K562 (cell line): ENCODE data around the gene RBM3. TPM values are rescaled to one million over a fixed set of nuclear protein-coding genes. Genes with fewer than 3 reads are reported as not detected.
A peak's percentile ranks its signal among the peaks of the same experiment; 100 is the strongest.

Experiments used
- BRF1 ChIP-seq: IDR thresholded peaks from 3 replicates; pipeline ENCODE4 v1.6.1; 2011; ENCODE audit warnings: borderline replicate concordance, mild to moderate bottlenecking; ENCODE audit not compliant: insufficient read length; ENCODE audit errors: extremely low read depth
- CCNT2 ChIP-seq: IDR thresholded peaks from 2 replicates; pipeline ENCODE4 v1.6.1; 2011; ENCODE audit warnings: borderline replicate concordance, low read depth, mild to moderate bottlenecking, moderate library complexity, mixed read lengths, low read length; ENCODE audit not compliant: insufficient read length; ENCODE audit errors: extremely low read depth
- CSDE1 ChIP-seq, 2 experiments: fragments of 450-650 bp; IDR thresholded peaks; 2 replicates each; pipeline ENCODE4 v1.6.1; 2016; ENCODE audit warnings: mild to moderate bottlenecking in 1 of 2
- E2F3 ChIP-seq: fragments of 250-450 bp; sonication (Bioruptor Pico); IDR thresholded peaks from 2 replicates; pipeline ENCODE4 v1.4.0; 2020; ENCODE audit warnings: mild to moderate bottlenecking
- EP300 ChIP-seq: IDR thresholded peaks from 2 replicates; pipeline ENCODE4 v1.6.1; 2012; ENCODE audit warnings: low read length, improper control_type of control experiment
- FOXP1 ChIP-seq: sonication (generic); formaldehyde crosslinking; IDR thresholded peaks from 2 replicates; pipeline ENCODE4 v1.8.0; 2022; ENCODE audit warnings: mild to moderate bottlenecking, missing genetic modification reagents
- KDM4B ChIP-seq, 2 experiments: fragments of 450-650 bp in 1 of 2; sonication (generic) in 1 of 2; IDR thresholded peaks; 2 replicates each; pipeline ENCODE4 v1.6.1; 2016 to 2017; ENCODE audit warnings: borderline replicate concordance in 2 of 2, antibody characterized with exemption in 1 of 2, low read depth in 1 of 2, mild to moderate bottlenecking in 1 of 2
- MEF2D ChIP-seq: conservative IDR thresholded peaks from 2 replicates; pipeline ENCODE4 v1.6.1; 2016; ENCODE audit warnings: low read depth, missing genetic modification characterization, missing compliant biosample characterization
- MYBL2 ChIP-seq, 2 experiments: fragments of 450-650 bp in 1 of 2; sonication (generic) in 1 of 2; formaldehyde crosslinking in 1 of 2; IDR thresholded peaks; 2 replicates each; pipeline versions ENCODE4 v1.6.1 to v1.8.1; 2017 to 2022; ENCODE audit warnings: borderline replicate concordance in 1 of 2, inconsistent platforms in 1 of 2, low read depth in 1 of 2, mild to moderate bottlenecking in 1 of 2, missing genetic modification reagents in 1 of 2, moderate library complexity in 1 of 2
- NFE2 ChIP-seq: IDR thresholded peaks from 2 replicates; pipeline ENCODE4 v1.6.1; 2014; ENCODE audit warnings: antibody characterized with exemption, low read depth
- PHTF2 ChIP-seq: fragments of 250-450 bp; sonication (Bioruptor Pico); IDR thresholded peaks from 2 replicates; pipeline ENCODE4 v1.5.0; 2021; ENCODE audit warnings: mild to moderate bottlenecking
- RBM15 ChIP-seq: fragments of 200-400 bp; formaldehyde crosslinking; IDR thresholded peaks from 2 replicates; pipeline ENCODE4 v1.6.1; 2018; ENCODE audit warnings: mild to moderate bottlenecking, low read length, moderate library complexity; ENCODE audit not compliant: insufficient read depth
- RBM25 ChIP-seq: fragments of 200-400 bp; formaldehyde crosslinking; IDR thresholded peaks from 2 replicates; pipeline ENCODE4 v1.6.1; 2018; ENCODE audit warnings: low read length, low read depth, moderate library complexity; ENCODE audit not compliant: severe bottlenecking
- SAFB2 ChIP-seq: fragments of 200-400 bp; formaldehyde crosslinking; IDR thresholded peaks from 2 replicates; pipeline ENCODE4 v1.6.1; 2018; ENCODE audit warnings: borderline replicate concordance, low read length, low read depth, moderate library complexity; ENCODE audit not compliant: severe bottlenecking
- SETDB1 ChIP-seq: IDR thresholded peaks from one replicate; pipeline ENCODE4 v1.6.1; 2012; ENCODE audit warnings: low read length, control low read depth, inconsistent platforms
- SIN3B ChIP-seq: fragments of 450-650 bp; IDR thresholded peaks from 2 replicates; pipeline ENCODE4 v1.6.1; 2017; ENCODE audit warnings: low read depth, mild to moderate bottlenecking, moderate library complexity
- SMARCE1 ChIP-seq: fragments of 450-650 bp; IDR thresholded peaks from 2 replicates; pipeline ENCODE4 v1.7.1; 2016; ENCODE audit warnings: mild to moderate bottlenecking
- TRIM28 ChIP-seq: fragments of 450-650 bp; IDR thresholded peaks from 2 replicates; pipeline ENCODE4 v1.6.1; 2017
- ZBTB17 ChIP-seq: fragments of 450-650 bp; formaldehyde crosslinking; IDR thresholded peaks from 2 replicates; pipeline ENCODE4 v1.4.0; 2020; ENCODE audit warnings: mild to moderate bottlenecking
- ZKSCAN1 ChIP-seq: fragments of 150-350 bp; IDR thresholded peaks from 2 replicates; pipeline ENCODE4 v1.6.1; 2016; ENCODE audit warnings: low read depth, low read length
- ZNF133 ChIP-seq: fragments of 250-450 bp; sonication (Bioruptor Pico); IDR thresholded peaks from 2 replicates; pipeline ENCODE4 v1.4.0; 2020; ENCODE audit warnings: mild to moderate bottlenecking
- ZNF165 ChIP-seq: fragments of 250-450 bp; sonication (Bioruptor Pico); IDR thresholded peaks from 2 replicates; pipeline ENCODE4 v1.4.0; 2020; ENCODE audit warnings: borderline replicate concordance
- ZNF512 ChIP-seq: IDR thresholded peaks from 2 replicates; pipeline ENCODE4 v1.6.1; 2016; ENCODE audit warnings: missing genetic modification characterization, missing compliant biosample characterization
- polyA plus RNA-seq, 8 experiments: library from polyadenylated mRNA; depleted of rRNA in 4 of 8; stranded (reverse) in 5 of 8; unstranded in 3 of 8; fragments of >200 nt; fragmentation: Nextera tagmentation in 2 of 8; fragmentation: Illumina TruSeq in 1 of 8; extraction: Ambion mirVana in 2 of 8; extraction: Trizol in 1 of 8; gene quantifications; 2 replicates each; pipeline versions ENCODE4 v1.2.1 to v1.2.3, GENCODE V29; 2011 to 2014; ENCODE audit warnings: inconsistent platforms in 1 of 8, missing spikeins in 1 of 8
- total RNA-seq, 7 experiments: library from RNA; depleted of rRNA in 6 of 7; stranded (reverse); fragments of >200 nt in 6 of 7; fragmentation: Illumina TruSeq in 2 of 7; extraction: Trizol in 2 of 7; gene quantifications; 2 replicates each; pipeline versions ENCODE4 v1.2.1 to v1.2.3, GENCODE V29; 2011 to 2021; ENCODE audit warnings: low replicate concordance in 1 of 7
- TF ChIP-seq, protein P1 (sequence below): fragments of 250-450 bp; sonication (Bioruptor Pico); IDR thresholded peaks from 2 replicates; pipeline ENCODE4 v1.5.0; 2020; ENCODE audit warnings: mild to moderate bottlenecking
- TF ChIP-seq, protein P2 (sequence below): fragments of 450-650 bp; formaldehyde crosslinking; IDR thresholded peaks from 2 replicates; pipeline ENCODE4 v1.4.0; 2020; ENCODE audit warnings: mild to moderate bottlenecking, mixed read lengths

RBM3 gene
- total and polyA plus RNA-seq, 9 of the 15 experiments (the other 6 are each of a cell fraction or from before 2014, with no cell fraction given), result 70.3 to 272 (median 209) TPM

DNA sequence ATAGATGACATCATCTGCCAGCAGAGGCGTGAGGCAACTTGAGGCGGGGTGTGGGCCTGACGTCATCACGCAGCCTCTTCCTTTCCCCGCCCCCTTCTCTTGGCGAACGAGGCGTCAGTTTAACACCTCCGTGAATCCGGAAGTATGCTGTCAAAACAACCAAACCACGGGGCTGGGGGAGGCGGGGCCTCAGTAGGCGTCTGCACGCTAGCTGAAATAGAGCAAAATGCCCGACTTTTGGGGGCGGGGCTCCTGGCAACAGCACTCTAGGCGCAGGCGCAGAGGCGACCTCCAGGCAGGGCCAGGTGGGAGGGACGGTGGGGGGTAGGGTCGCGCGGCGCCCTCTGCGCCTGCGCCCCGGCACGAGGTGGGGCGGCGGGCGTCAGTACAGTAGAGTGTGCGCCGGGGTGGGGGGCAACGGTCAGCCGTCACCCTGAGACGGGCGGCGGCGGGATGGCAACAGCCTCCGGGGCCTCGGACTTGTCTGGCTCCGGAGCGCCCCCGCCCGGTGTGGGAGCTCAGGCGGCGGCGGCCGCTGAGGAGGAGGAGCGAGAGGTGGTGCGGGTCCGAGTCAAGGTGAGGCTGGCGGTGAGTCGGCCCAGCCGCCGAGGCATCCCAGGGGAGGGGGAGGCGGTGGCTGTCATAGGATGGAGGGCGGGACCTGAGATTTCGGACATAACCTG lies 34.8 kb upstream of the RBM3 start, which contains the start of gene TBC1D25 (continued):
- no peak for TF ChIP-seq ZNF512
- TF ChIP-seq SAFB2, result no peak
- TF ChIP-seq MEF2D (tag), result no peak
- 0 out of 2 replicates have a peak, but pooled peaks have one; percentile 27 for TF ChIP-seq EP300
- TF ChIP-seq ZBTB17 (CRISPR knock-in tag), result no peak
- TF ChIP-seq, protein P1, sequence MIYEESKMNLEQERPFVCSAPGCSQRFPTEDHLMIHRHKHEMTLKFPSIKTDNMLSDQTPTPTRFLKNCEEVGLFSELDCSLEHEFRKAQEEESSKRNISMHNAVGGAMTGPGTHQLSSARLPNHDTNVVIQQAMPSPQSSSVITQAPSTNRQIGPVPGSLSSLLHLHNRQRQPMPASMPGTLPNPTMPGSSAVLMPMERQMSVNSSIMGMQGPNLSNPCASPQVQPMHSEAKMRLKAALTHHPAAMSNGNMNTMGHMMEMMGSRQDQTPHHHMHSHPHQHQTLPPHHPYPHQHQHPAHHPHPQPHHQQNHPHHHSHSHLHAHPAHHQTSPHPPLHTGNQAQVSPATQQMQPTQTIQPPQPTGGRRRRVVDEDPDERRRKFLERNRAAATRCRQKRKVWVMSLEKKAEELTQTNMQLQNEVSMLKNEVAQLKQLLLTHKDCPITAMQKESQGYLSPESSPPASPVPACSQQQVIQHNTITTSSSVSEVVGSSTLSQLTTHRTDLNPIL (CRISPR knock-in tag), result no peak
- TF ChIP-seq TRIM28, result no peak
- no peak for TF ChIP-seq MYBL2 (IDR thresholded peaks at IDR 0.05; ENCODE audit: low read depth)
- no peak for TF ChIP-seq MYBL2 (CRISPR knock-in tag; IDR thresholded peaks at IDR 0.05; ENCODE audit: borderline replicate concordance)
- no peak for TF ChIP-seq ZNF133
- no peak for TF ChIP-seq PHTF2 (CRISPR knock-in tag)
- peak; percentile 31 for TF ChIP-seq RBM25
- TF ChIP-seq CSDE1 (IDR thresholded peaks at IDR 0.05), result no peak
- no peak for TF ChIP-seq SETDB1
- no peak for TF ChIP-seq BRF1
- TF ChIP-seq ZNF165, result peak; percentile 89; the same call in 1 of the 2 replicates
- no peak for TF ChIP-seq FOXP1 (CRISPR knock-in tag)
- TF ChIP-seq ZKSCAN1, result no peak
- no peak for TF ChIP-seq SMARCE1
- no peak for TF ChIP-seq KDM4B (IDR thresholded peaks at IDR 0.05; ENCODE audit: borderline replicate concordance in 2 of 2, low read depth in 1 of 2)
- peak; percentile 61 for TF ChIP-seq CCNT2
- TF ChIP-seq, protein P2, sequence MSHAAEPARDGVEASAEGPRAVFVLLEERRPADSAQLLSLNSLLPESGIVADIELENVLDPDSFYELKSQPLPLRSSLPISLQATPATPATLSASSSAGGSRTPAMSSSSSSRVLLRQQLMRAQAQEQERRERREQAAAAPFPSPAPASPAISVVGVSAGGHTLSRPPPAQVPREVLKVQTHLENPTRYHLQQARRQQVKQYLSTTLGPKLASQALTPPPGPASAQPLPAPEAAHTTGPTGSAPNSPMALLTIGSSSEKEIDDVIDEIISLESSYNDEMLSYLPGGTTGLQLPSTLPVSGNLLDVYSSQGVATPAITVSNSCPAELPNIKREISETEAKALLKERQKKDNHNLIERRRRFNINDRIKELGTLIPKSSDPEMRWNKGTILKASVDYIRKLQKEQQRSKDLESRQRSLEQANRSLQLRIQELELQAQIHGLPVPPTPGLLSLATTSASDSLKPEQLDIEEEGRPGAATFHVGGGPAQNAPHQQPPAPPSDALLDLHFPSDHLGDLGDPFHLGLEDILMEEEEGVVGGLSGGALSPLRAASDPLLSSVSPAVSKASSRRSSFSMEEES (CRISPR knock-in tag), result no peak
- TF ChIP-seq RBM15, result no peak
- TF ChIP-seq SIN3B, result no peak
- TF ChIP-seq E2F3 (CRISPR knock-in tag), result no peak
- TF ChIP-seq NFE2, result no peak
